Measurements from ENCODE around the gene MAJIN. TPM values are rescaled to one million over a fixed set of nuclear protein-coding genes. Genes with fewer than 3 reads are reported as not detected.

Gene MAJIN
- total RNA-seq, 4 donors from 2014 or later, result not detected

DNA sequence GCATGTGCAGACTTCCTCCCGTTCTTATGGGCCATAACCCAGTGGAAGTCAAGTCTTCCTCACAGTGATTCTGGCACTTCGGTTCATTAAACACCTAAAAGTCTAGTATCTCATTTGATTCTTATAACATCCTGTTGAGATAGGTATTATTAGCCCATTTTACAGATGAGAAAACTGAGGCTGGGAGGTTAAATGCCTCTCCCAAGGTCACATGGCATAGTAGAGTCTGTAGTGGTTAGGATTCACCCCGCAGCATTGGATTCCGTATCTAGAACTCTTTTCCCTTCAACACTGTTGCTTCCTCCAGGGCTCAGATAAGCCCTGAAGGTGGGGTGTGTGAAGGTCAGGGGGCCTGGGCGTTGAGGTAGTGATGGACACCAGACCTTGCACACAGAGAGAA is 39.6 kb downstream of the MAJIN start:
- Histone ChIP-seq H3K36me3 (peaks cover 46 to 79% (median 77%) of the 10 kb centered on the region in 4 donors), H3K9me3 (no peaks in the 10 kb centered on the region), H3K27me3 (no peaks in the 10 kb centered on the region), H3K27ac (replicated peaks in 1 of 4) (no peak overlapping the region), H3K4me1 (no peaks in the 10 kb centered on the region), H3K4me3 (no peak overlapping the region)
- WGBS, result 93% methylated on average over 5 of the region's 5 CpGs
- DNase-seq (ENCODE audit: extremely low spot score), result no peak
- no peak for TF ChIP-seq POLR2A (IDR thresholded peaks at IDR 0.05; ENCODE audit: low read depth)
- TF ChIP-seq EP300 (IDR thresholded peaks at IDR 0.05), result no peak
- TF ChIP-seq, protein P1, sequence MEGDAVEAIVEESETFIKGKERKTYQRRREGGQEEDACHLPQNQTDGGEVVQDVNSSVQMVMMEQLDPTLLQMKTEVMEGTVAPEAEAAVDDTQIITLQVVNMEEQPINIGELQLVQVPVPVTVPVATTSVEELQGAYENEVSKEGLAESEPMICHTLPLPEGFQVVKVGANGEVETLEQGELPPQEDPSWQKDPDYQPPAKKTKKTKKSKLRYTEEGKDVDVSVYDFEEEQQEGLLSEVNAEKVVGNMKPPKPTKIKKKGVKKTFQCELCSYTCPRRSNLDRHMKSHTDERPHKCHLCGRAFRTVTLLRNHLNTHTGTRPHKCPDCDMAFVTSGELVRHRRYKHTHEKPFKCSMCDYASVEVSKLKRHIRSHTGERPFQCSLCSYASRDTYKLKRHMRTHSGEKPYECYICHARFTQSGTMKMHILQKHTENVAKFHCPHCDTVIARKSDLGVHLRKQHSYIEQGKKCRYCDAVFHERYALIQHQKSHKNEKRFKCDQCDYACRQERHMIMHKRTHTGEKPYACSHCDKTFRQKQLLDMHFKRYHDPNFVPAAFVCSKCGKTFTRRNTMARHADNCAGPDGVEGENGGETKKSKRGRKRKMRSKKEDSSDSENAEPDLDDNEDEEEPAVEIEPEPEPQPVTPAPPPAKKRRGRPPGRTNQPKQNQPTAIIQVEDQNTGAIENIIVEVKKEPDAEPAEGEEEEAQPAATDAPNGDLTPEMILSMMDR (IDR thresholded peaks at IDR 0.05), result no peak
- TF ChIP-seq POLR2AphosphoS5 (IDR thresholded peaks at IDR 0.05), result no peak
- intact Hi-C loops (cut with DNase I), result no loop called here

DNA sequence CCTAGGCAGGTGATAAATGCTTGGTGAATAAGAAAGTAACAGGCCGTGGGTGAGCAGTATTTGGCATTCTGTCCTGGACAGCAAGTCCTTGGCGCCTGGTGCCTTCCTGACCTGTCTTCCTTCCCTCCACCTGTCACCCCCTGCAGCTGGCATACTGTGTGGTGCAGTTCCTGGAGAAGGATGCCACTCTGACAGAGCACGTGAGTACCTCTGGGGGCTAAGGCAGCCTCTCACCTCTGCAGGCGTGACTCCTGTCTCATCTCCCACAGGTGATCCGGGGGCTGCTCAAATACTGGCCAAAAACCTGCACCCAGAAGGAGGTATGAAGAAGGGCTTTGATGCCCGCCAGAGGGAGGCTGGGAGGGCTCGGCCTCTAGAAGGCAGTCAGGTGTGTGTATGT is 40.6 kb downstream of the MAJIN start:
- H3K27ac ChIP-seq (replicated peaks in 1 of 4), result no peak overlapping the region
- H3K9me3 ChIP-seq, result no peaks in the 10 kb centered on the region
- intact Hi-C loops (cut with DNase I), result no loop called here
- DNase-seq (ENCODE audit: extremely low spot score), result no peak
- WGBS, result 96% methylated on average over 4 of the region's 7 CpGs
- H3K4me1 ChIP-seq, result peaks cover 2 to 8% (median 4%) of the 10 kb centered on the region in 4 donors
- TF ChIP-seq POLR2A (IDR thresholded peaks at IDR 0.05; ENCODE audit: low read depth), result no peak
- TF ChIP-seq EP300 (IDR thresholded peaks at IDR 0.05), result no peak
- no peak for TF ChIP-seq POLR2AphosphoS5 (IDR thresholded peaks at IDR 0.05)
- TF ChIP-seq, protein P1 (IDR thresholded peaks at IDR 0.05), result no peak
- H3K4me3 ChIP-seq, result no peak overlapping the region
- peaks cover 46 to 89% (median 87%) of the 10 kb centered on the region in 4 donors for H3K36me3 ChIP-seq
- no peaks in the 10 kb centered on the region for H3K27me3 ChIP-seq

DNA sequence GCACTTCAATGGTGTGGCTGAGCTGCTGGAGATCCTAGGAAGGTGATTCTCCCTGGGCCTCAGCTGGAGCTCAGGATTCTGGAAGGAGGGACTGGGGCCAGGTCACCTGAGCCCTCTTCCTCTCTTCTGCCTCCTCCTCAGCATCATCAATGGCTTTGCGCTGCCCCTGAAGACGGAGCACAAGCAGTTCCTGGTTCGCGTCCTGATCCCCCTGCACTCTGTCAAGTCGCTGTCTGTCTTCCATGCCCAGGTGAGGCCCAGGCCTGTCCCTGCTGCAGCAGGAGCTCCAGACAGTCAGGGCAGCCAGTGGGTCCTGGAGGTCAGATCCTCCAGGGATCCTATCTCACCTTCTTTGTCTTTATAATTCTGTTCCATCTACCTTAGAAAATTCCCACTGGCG is 41.6 kb downstream of the MAJIN start:
- Histone ChIP-seq H3K4me3 (no peak overlapping the region), H3K36me3 (peaks cover 46 to 89% (median 87%) of the 10 kb centered on the region in 4 donors), H3K9me3 (no peaks in the 10 kb centered on the region), H3K4me1 (peaks cover 12 to 17% (median 14%) of the 10 kb centered on the region in 4 donors), H3K27me3 (no peaks in the 10 kb centered on the region), H3K27ac (replicated peaks in 1 of 4) (no peak overlapping the region)
- TF ChIP-seq, protein P1 (IDR thresholded peaks at IDR 0.05), result no peak
- TF ChIP-seq POLR2A (IDR thresholded peaks at IDR 0.05; ENCODE audit: low read depth) (no peak), POLR2AphosphoS5 (IDR thresholded peaks at IDR 0.05) (no peak), EP300 (IDR thresholded peaks at IDR 0.05) (no peak)
- no peak for DNase-seq (ENCODE audit: extremely low spot score)
- intact Hi-C loops (cut with DNase I), result no loop called here
- 96% methylated on average over 6 of the region's 6 CpGs for WGBS

DNA sequence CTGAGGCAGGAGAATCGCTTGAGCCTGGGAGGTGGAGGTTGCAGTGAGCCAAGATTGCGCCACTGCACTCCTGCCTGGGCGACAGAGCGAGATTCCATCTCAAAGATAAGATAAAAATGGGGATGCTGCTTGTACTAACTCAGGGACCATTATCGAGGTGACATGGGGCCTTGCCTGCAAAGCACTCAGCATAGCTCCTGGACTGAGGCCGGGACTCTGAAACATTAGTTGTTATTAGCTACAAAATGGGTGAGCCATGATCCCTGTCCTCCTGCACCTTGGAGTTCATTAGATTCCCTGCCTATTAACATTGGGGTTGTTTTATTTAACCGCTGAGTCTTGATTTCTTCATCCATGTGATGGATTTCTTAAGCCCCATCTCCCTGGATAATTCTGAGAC is 42.3 kb downstream of the MAJIN start:
- H3K9me3 ChIP-seq, result no peaks in the 10 kb centered on the region

More for the DNA sequence above, 42.3 kb downstream of the MAJIN start:
- no peak for TF ChIP-seq EP300 (IDR thresholded peaks at IDR 0.05)
- no peak for TF ChIP-seq POLR2A (IDR thresholded peaks at IDR 0.05; ENCODE audit: low read depth)
- TF ChIP-seq, protein P1 (IDR thresholded peaks at IDR 0.05), result no peak
- no peak for TF ChIP-seq POLR2AphosphoS5 (IDR thresholded peaks at IDR 0.05)
- intact Hi-C loops (cut with DNase I), result no loop called here
- H3K27me3 ChIP-seq, result no peaks in the 10 kb centered on the region
- H3K36me3 ChIP-seq, result peaks cover 46 to 82% (median 80%) of the 10 kb centered on the region in 4 donors
- H3K4me3 ChIP-seq, result no peak overlapping the region
- no peak for DNase-seq (ENCODE audit: extremely low spot score)
- H3K27ac ChIP-seq (replicated peaks in 1 of 4), result no peak overlapping the region
- H3K4me1 ChIP-seq, result peaks cover 15 to 22% (median 17%) of the 10 kb centered on the region in 4 donors
- WGBS, result 95% methylated on average over 7 of the region's 7 CpGs

Measured in esophagus muscularis mucosa (tissue), 4 donors.